DND-41 (cell line): ENCODE data around the gene SCAF1.

ENCODE experiments used
- CTCF ChIP-seq: IDR thresholded peaks from 2 replicates; pipeline ENCODE4 v1.5.1; 2012; ENCODE audit warnings: borderline replicate concordance, low read length, moderate library complexity, mild to moderate bottlenecking; ENCODE audit not compliant: poor library complexity, severe bottlenecking; ENCODE audit errors: extremely low read depth
- EZH2 ChIP-seq: IDR thresholded peaks from 3 replicates; pipeline ENCODE4 v1.6.1; 2012; ENCODE audit warnings: borderline replicate concordance, low read depth, mild to moderate bottlenecking, moderate library complexity, low read length, inconsistent platforms; ENCODE audit not compliant: severe bottlenecking

DNA sequence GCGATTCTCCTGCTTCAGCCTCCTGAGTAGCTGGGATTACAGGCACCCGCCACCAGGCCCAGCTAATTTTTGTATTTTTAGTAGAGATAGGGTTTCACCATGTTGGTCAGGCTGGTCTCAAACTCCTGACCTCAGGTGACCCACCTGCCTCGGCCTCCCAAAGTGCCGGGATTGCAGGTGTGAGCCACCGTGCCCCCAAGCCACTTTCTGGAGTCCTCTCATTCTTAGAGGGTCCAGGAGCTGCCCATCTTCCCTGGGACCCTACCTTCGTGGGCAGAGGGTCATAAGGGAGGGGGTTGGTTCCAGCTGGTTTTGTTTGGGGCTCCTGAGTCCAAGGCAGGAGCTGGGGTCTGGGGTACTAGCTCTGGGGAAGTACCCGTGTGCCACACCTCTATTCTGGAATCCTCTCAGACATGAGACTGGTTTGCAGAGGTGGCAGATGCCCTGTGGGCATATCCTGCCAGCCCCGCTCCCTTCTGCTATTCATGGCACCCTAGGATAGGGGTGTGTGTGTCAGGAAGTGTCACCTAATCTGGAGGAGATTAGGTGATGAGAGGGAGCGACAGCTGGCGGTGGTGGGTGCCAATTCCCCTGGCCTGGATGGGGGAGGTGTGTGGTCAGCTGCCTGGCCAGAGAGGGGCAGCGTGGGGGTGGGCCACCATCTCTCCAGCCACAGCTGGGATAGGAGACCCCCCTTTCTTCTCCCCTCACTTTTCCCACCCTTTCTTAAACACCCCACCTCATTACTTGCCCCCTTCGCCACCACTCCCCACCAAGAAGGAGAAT is 37.2 kb downstream of the SCAF1 start:
- TF ChIP-seq CTCF = no peak
- TF ChIP-seq EZH2 = no peak
